WTC11 (cell line): ENCODE results near the gene IDUA. TPM values are rescaled to one million over a fixed set of nuclear protein-coding genes. Genes with fewer than 3 reads are reported as not detected.

Experiments used
- ATAC-seq: fragments of 200-7000 bp; cut with Tn5 transposase; 2 replicates; pipeline ENCODE4 v1.10.0; 2021; ENCODE audit warnings: mild to moderate bottlenecking, moderate library complexity
- CTCF ChIA-PET: fragments of 300-600 bp; sonication (Branson Sonifier 250); formaldehyde crosslinking; loops from one replicate; lab custom pipeline; 2021; ENCODE audit warnings: antibody characterized with exemption; lab: Charles Lee
- POLR2A ChIA-PET: fragments of 350-600 bp; sonication (Branson Sonifier 250); formaldehyde crosslinking; loops from one replicate; lab custom pipeline; 2021; ENCODE audit warnings: antibody characterized with exemption; lab: Charles Lee
- DNase-seq: peaks from one replicate; pipeline ENCODE4 v3.0.0; 2021; ENCODE audit warnings: low spot score
- H3K27ac Mint-ChIP-seq: 2 replicates; pipeline ENCODE4 v1.8.0; 2021; ENCODE audit warnings: mixed read lengths
- H3K27me3 Mint-ChIP-seq: 2 replicates; pipeline ENCODE4 v1.8.0; 2021; ENCODE audit warnings: low read depth, mild to moderate bottlenecking, moderate library complexity, mixed read lengths
- H3K36me3 Mint-ChIP-seq: 2 replicates; pipeline ENCODE4 v1.8.0; 2021; ENCODE audit warnings: mixed read lengths
- H3K4me1 Mint-ChIP-seq: 2 replicates; pipeline ENCODE4 v1.8.0; 2022; ENCODE audit warnings: mixed read lengths
- H3K4me3 Mint-ChIP-seq: 2 replicates; pipeline ENCODE4 v1.8.0; 2021; ENCODE audit warnings: mild to moderate bottlenecking, moderate library complexity, mixed read lengths
- H3K9me3 Mint-ChIP-seq: 2 replicates; pipeline ENCODE4 v1.8.0; 2021; ENCODE audit warnings: mixed read lengths
- HMGA2 ChIP-seq: fragments of 250-450 bp; sonication (Bioruptor Pico); IDR thresholded peaks from 2 replicates; pipeline ENCODE4 v1.4.0; 2021; ENCODE audit warnings: mild to moderate bottlenecking, moderate library complexity
- NFE2L1 ChIP-seq: sonication (generic); formaldehyde crosslinking; IDR thresholded peaks from 2 replicates; pipeline ENCODE4 v1.8.1; 2023; ENCODE audit warnings: missing genetic modification reagents
- RELA ChIP-seq: sonication (generic); formaldehyde crosslinking; IDR thresholded peaks from 2 replicates; pipeline ENCODE4 v1.8.1; 2022; ENCODE audit warnings: missing genetic modification reagents, mild to moderate bottlenecking, borderline replicate concordance
- RORB ChIP-seq: fragments of 250-450 bp; sonication (Bioruptor Pico); IDR thresholded peaks from 2 replicates; pipeline ENCODE4 v1.9.0; 2021; ENCODE audit warnings: mild to moderate bottlenecking
- ZNF121 ChIP-seq: sonication (generic); formaldehyde crosslinking; IDR thresholded peaks from 2 replicates; pipeline ENCODE4 v1.8.0; 2023; ENCODE audit warnings: missing genetic modification reagents
- ZNF416 ChIP-seq: fragments of 250-450 bp; sonication (Bioruptor Pico); IDR thresholded peaks from 2 replicates; pipeline ENCODE4 v1.9.0; 2021; ENCODE audit warnings: mild to moderate bottlenecking, inconsistent platforms
- total RNA-seq: library from RNA; stranded (reverse); gene quantifications from 3 replicates; pipeline ENCODE4 v1.2.3, GENCODE V29; 2021
- TF ChIP-seq, protein P1 (sequence below): fragments of 250-450 bp; sonication (Bioruptor Pico); conservative IDR thresholded peaks from 2 replicates; pipeline ENCODE4 v1.9.0; 2021; ENCODE audit warnings: mild to moderate bottlenecking
- TF ChIP-seq, protein P2 (sequence below): sonication (generic); formaldehyde crosslinking; IDR thresholded peaks from 2 replicates; pipeline ENCODE4 v1.8.0; 2023; ENCODE audit warnings: mild to moderate bottlenecking, missing genetic modification reagents
- TF ChIP-seq, protein P3 (sequence below): sonication (generic); formaldehyde crosslinking; IDR thresholded peaks from 2 replicates; pipeline ENCODE4 v1.8.1; 2023; ENCODE audit warnings: mild to moderate bottlenecking, missing genetic modification reagents, borderline replicate concordance
- TF ChIP-seq, protein P4 (sequence below): sonication (generic); formaldehyde crosslinking; IDR thresholded peaks from 2 replicates; pipeline ENCODE4 v1.8.1; 2023; ENCODE audit warnings: mild to moderate bottlenecking, missing genetic modification reagents
- TF ChIP-seq, protein P5 (sequence below): sonication (generic); formaldehyde crosslinking; IDR thresholded peaks from 2 replicates; pipeline ENCODE4 v1.8.0; 2022; ENCODE audit warnings: missing genetic modification reagents
- TF ChIP-seq, protein P6 (sequence below): sonication (generic); formaldehyde crosslinking; conservative IDR thresholded peaks from 2 replicates; pipeline ENCODE4 v1.8.1; 2022; ENCODE audit warnings: mild to moderate bottlenecking, missing genetic modification reagents
- TF ChIP-seq, protein P7 (sequence below): sonication (generic); formaldehyde crosslinking; IDR thresholded peaks from 2 replicates; pipeline ENCODE4 v1.8.1; 2023; ENCODE audit warnings: mild to moderate bottlenecking, missing genetic modification reagents, moderate library complexity
- TF ChIP-seq, protein P8 (sequence below): fragments of 200-600 bp; IDR thresholded peaks from 2 replicates; pipeline ENCODE4 v1.8.0; 2022; ENCODE audit warnings: antibody characterized with exemption

IDUA gene
- total RNA-seq, 1 experiment from 2014 or later = 8.7 TPM

DNA sequence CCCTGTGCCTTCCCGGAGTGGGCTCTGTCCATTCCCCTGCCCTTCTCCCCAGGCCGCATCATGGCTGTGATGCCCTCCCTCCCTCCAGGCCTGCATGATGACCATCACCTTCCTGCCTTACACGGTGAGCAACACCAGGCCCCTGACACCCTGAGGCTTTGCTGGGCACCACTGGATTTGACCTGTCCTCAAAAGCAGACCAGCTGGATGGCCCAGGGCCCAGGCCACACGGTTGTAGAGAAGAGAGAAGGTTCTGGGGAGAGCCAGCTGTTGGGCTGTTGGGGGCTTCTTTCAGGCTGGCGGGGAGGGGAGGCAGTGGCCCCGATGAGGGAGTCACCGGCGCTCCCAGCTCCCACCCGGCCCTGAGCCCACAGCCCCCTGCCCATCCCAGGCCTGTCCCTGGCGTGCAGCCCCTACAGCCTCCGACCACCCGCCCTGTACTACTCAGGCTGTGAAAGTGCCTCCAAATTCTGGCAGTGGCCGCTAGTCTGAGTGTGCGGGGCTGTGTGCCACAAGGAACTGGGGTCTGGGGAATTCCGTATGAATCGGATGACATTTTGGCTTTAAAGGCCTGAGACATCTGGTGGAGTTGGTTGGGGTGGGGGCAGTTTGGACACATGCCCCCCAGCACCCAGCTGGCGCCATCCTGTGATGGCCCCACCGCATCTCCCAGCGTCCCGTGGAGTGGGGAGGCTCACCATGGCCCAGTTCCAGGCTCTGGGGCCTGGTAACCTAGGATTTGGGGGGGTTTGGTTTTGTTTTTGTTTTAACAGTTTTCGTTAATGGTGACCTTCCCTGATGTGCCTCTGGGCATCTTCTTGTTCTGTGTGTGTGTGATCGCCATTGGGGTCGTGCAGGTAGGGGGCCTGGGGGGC lies 35.0 kb upstream of the IDUA start:
- ATAC-seq = no peak
- H3K36me3 Mint-ChIP-seq = no peaks in the 10 kb centered on the region
- no peaks in the 10 kb centered on the region for H3K9me3 Mint-ChIP-seq
- no peak overlapping the region for H3K27ac Mint-ChIP-seq
- TF ChIP-seq, protein P1, sequence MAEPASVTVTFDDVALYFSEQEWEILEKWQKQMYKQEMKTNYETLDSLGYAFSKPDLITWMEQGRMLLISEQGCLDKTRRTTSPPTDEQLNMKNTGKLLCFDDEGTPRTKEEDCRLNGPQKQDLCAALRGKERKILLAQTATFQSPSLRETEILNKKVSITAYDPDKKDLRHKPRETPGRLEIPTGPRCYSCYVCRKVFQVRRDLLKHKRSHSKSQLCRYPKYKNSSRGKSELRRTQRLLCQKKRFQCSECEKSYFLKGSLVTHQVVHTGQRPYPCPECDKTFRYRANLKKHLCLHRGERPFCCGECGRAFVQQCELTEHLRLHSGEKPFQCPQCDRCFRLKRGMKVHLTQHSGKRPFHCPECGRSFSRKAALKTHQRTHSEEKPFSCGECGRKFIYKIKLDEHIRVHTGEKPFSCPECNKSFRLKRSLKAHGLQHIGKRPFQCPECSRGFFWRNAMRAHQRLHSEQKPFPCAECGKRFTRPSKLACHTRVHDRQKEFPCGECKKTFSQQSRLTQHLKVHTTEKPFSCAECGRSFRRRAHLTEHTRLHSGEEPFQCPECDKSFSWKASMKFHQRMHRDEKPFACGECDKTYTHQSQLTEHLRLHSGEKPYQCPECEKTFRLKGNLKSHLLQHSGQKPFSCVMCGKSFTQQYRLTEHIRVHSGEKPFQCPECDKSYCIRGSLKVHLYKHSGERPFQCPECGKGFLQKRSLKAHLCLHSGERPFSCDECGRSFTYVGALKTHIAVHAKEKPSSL (CRISPR knock-in tag) = no peak
- TF ChIP-seq ZNF416 (CRISPR knock-in tag) (no peak), HMGA2 (CRISPR knock-in tag) (no peak), ZNF121 (CRISPR knock-in tag) (no peak), RORB (no peak), NFE2L1 (CRISPR knock-in tag) (no peak), RELA (no peak)
- TF ChIP-seq, protein P2, sequence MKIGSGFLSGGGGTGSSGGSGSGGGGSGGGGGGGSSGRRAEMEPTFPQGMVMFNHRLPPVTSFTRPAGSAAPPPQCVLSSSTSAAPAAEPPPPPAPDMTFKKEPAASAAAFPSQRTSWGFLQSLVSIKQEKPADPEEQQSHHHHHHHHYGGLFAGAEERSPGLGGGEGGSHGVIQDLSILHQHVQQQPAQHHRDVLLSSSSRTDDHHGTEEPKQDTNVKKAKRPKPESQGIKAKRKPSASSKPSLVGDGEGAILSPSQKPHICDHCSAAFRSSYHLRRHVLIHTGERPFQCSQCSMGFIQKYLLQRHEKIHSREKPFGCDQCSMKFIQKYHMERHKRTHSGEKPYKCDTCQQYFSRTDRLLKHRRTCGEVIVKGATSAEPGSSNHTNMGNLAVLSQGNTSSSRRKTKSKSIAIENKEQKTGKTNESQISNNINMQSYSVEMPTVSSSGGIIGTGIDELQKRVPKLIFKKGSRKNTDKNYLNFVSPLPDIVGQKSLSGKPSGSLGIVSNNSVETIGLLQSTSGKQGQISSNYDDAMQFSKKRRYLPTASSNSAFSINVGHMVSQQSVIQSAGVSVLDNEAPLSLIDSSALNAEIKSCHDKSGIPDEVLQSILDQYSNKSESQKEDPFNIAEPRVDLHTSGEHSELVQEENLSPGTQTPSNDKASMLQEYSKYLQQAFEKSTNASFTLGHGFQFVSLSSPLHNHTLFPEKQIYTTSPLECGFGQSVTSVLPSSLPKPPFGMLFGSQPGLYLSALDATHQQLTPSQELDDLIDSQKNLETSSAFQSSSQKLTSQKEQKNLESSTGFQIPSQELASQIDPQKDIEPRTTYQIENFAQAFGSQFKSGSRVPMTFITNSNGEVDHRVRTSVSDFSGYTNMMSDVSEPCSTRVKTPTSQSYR (CRISPR knock-in tag) = no peak
- TF ChIP-seq, protein P3, sequence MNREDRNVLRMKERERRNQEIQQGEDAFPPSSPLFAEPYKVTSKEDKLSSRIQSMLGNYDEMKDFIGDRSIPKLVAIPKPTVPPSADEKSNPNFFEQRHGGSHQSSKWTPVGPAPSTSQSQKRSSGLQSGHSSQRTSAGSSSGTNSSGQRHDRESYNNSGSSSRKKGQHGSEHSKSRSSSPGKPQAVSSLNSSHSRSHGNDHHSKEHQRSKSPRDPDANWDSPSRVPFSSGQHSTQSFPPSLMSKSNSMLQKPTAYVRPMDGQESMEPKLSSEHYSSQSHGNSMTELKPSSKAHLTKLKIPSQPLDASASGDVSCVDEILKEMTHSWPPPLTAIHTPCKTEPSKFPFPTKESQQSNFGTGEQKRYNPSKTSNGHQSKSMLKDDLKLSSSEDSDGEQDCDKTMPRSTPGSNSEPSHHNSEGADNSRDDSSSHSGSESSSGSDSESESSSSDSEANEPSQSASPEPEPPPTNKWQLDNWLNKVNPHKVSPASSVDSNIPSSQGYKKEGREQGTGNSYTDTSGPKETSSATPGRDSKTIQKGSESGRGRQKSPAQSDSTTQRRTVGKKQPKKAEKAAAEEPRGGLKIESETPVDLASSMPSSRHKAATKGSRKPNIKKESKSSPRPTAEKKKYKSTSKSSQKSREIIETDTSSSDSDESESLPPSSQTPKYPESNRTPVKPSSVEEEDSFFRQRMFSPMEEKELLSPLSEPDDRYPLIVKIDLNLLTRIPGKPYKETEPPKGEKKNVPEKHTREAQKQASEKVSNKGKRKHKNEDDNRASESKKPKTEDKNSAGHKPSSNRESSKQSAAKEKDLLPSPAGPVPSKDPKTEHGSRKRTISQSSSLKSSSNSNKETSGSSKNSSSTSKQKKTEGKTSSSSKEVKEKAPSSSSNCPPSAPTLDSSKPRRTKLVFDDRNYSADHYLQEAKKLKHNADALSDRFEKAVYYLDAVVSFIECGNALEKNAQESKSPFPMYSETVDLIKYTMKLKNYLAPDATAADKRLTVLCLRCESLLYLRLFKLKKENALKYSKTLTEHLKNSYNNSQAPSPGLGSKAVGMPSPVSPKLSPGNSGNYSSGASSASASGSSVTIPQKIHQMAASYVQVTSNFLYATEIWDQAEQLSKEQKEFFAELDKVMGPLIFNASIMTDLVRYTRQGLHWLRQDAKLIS = no peak
- TF ChIP-seq, protein P4, sequence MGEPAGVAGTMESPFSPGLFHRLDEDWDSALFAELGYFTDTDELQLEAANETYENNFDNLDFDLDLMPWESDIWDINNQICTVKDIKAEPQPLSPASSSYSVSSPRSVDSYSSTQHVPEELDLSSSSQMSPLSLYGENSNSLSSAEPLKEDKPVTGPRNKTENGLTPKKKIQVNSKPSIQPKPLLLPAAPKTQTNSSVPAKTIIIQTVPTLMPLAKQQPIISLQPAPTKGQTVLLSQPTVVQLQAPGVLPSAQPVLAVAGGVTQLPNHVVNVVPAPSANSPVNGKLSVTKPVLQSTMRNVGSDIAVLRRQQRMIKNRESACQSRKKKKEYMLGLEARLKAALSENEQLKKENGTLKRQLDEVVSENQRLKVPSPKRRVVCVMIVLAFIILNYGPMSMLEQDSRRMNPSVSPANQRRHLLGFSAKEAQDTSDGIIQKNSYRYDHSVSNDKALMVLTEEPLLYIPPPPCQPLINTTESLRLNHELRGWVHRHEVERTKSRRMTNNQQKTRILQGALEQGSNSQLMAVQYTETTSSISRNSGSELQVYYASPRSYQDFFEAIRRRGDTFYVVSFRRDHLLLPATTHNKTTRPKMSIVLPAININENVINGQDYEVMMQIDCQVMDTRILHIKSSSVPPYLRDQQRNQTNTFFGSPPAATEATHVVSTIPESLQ (CRISPR knock-in tag) = no peak
- TF ChIP-seq, protein P5, sequence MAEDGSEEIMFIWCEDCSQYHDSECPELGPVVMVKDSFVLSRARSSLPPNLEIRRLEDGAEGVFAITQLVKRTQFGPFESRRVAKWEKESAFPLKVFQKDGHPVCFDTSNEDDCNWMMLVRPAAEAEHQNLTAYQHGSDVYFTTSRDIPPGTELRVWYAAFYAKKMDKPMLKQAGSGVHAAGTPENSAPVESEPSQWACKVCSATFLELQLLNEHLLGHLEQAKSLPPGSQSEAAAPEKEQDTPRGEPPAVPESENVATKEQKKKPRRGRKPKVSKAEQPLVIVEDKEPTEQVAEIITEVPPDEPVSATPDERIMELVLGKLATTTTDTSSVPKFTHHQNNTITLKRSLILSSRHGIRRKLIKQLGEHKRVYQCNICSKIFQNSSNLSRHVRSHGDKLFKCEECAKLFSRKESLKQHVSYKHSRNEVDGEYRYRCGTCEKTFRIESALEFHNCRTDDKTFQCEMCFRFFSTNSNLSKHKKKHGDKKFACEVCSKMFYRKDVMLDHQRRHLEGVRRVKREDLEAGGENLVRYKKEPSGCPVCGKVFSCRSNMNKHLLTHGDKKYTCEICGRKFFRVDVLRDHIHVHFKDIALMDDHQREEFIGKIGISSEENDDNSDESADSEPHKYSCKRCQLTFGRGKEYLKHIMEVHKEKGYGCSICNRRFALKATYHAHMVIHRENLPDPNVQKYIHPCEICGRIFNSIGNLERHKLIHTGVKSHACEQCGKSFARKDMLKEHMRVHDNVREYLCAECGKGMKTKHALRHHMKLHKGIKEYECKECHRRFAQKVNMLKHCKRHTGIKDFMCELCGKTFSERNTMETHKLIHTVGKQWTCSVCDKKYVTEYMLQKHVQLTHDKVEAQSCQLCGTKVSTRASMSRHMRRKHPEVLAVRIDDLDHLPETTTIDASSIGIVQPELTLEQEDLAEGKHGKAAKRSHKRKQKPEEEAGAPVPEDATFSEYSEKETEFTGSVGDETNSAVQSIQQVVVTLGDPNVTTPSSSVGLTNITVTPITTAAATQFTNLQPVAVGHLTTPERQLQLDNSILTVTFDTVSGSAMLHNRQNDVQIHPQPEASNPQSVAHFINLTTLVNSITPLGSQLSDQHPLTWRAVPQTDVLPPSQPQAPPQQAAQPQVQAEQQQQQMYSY (CRISPR knock-in tag) = no peak
- TF ChIP-seq, protein P6, sequence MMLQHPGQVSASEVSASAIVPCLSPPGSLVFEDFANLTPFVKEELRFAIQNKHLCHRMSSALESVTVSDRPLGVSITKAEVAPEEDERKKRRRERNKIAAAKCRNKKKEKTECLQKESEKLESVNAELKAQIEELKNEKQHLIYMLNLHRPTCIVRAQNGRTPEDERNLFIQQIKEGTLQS (CRISPR knock-in tag) = no peak
- TF ChIP-seq, protein P7, sequence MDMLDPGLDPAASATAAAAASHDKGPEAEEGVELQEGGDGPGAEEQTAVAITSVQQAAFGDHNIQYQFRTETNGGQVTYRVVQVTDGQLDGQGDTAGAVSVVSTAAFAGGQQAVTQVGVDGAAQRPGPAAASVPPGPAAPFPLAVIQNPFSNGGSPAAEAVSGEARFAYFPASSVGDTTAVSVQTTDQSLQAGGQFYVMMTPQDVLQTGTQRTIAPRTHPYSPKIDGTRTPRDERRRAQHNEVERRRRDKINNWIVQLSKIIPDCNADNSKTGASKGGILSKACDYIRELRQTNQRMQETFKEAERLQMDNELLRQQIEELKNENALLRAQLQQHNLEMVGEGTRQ (CRISPR knock-in tag) = no peak
- TF ChIP-seq, protein P8, sequence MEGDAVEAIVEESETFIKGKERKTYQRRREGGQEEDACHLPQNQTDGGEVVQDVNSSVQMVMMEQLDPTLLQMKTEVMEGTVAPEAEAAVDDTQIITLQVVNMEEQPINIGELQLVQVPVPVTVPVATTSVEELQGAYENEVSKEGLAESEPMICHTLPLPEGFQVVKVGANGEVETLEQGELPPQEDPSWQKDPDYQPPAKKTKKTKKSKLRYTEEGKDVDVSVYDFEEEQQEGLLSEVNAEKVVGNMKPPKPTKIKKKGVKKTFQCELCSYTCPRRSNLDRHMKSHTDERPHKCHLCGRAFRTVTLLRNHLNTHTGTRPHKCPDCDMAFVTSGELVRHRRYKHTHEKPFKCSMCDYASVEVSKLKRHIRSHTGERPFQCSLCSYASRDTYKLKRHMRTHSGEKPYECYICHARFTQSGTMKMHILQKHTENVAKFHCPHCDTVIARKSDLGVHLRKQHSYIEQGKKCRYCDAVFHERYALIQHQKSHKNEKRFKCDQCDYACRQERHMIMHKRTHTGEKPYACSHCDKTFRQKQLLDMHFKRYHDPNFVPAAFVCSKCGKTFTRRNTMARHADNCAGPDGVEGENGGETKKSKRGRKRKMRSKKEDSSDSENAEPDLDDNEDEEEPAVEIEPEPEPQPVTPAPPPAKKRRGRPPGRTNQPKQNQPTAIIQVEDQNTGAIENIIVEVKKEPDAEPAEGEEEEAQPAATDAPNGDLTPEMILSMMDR = no peak
- no peak for DNase-seq
- H3K4me3 Mint-ChIP-seq = no peak overlapping the region
- no peaks in the 10 kb centered on the region for H3K27me3 Mint-ChIP-seq
- ChIA-PET POLR2A (no interaction called here), CTCF (no interaction called here)
- no peaks in the 10 kb centered on the region for H3K4me1 Mint-ChIP-seq
